ENCODE data around the gene DCLK1. TPM values are rescaled to one million over a fixed set of nuclear protein-coding genes. Genes with fewer than 3 reads are reported as not detected.

Gene DCLK1
- total and polyA plus RNA-seq, 10 of the 15 experiments (the other 5 are each of a cell fraction or from before 2014, with no cell fraction given), result not detected

DNA sequence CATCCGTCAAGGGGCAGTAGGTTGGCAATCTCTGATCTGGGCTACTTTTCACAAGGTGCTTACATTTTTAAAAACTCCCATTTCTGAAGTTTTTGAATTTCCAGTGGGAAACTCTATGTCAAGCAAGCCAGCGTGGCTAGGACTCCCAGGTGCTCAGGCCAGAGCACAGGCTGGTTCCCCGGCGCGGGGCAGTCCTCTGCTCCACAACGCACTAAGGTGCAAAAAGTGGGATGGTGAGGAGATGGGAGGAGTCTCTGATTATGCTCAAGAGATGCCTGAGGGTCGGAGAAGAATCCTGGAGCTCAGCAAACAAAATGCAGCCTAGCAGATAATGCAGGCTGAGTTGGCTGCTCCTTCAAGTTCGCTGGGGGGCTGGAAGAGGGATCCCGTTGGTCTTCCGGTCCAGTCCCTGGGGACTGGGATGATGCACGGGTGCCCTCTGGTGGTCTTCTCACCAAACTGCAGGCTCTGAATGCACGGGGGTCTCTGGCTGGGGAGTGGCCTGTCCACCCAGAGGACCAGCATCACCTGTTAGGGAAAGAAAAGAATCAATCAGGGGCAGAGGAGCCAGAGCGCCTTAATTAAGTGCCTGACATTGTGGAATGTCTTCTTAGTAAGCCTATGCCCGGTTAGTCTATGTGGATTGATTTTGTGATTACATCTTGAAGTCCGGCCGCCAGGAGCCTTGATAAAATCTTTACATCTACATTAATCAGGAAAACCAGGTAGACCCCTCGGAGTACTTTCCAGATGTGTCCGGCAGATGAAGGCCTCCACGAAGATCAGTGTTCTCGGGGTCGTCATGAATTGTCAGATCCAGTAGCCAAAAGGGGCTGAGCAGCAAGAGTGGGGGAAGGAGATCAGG, 410.3 kb downstream of the DCLK1 start:
- no peaks in the 10 kb centered on the region for H3K9me3 ChIP-seq (replicated peaks; ENCODE audit: control insufficient read depth, insufficient read depth, low read length)
- peak overlapping the region; percentile 41; the same call in 1 of the 2 replicates for H3K4me2 ChIP-seq (ENCODE audit: control insufficient read depth, insufficient read depth)
- no peak overlapping the region for H3K27ac ChIP-seq (ENCODE audit: control insufficient read depth, insufficient read depth)
- H3K27me3 ChIP-seq (replicated peaks in 1 of 2; ENCODE audit: control insufficient read depth in 2 of 2, insufficient read depth in 2 of 2, low read length in 1 of 2), result no peaks in the 10 kb centered on the region; a peak in 1 of 4 replicates
- no peak for FAIRE-seq
- DNase-seq (ENCODE audit: low read depth, low spot score), result no peak
- H3K4me3 ChIP-seq, result no peak overlapping the region
- intact Hi-C loops (cut with micrococcal nuclease; ENCODE audit: unreplicated experiment) (loop anchor here (2.0 to 5.0 kb wide), 2 partner anchors 66 to 90 kb away; no protein-coding TSS in a partner anchor), in situ Hi-C loops (cut with MboI) (no loop called here)
- ChIA-PET SMC1A (ENCODE audit: uncharacterized antibody, unreplicated experiment) (no interaction called here), CTCF (interaction anchor here (0.8 to 1.6 kb wide), 3 partner anchors 11 to 48 kb away, joined by 3 to 7 read pairs (median 5); no protein-coding TSS in a partner anchor), RAD21 (ENCODE audit: unreplicated experiment) (no interaction called here), POLR2A (no interaction called here)
- no peaks in the 10 kb centered on the region for H3K79me2 ChIP-seq (ENCODE audit: control insufficient read depth, insufficient read depth, low read length)
- no peaks in the 10 kb centered on the region for H4K20me1 ChIP-seq (ENCODE audit: control insufficient read depth, insufficient read depth)
- no peaks in the 10 kb centered on the region for H3K4me1 ChIP-seq (ENCODE audit: control insufficient read depth, insufficient read depth, low read length)
- 49% methylated on average over 21 of the region's 21 CpGs for WGBS (ENCODE audit: insufficient coverage, insufficient replicate concordance, low lambda C conversion rate, missing lambda C conversion rate)
- no TSS peak for BruUV-seq (replicated peaks)
- no peak overlapping the region for H3K9ac ChIP-seq (ENCODE audit: control insufficient read depth, insufficient read depth, low read length)
- peak overlapping the region; percentile 26; the same call in 1 of the 2 replicates for H2AFZ ChIP-seq (ENCODE audit: control insufficient read depth, low read depth, low read length)
- no peaks in the 10 kb centered on the region for H3K36me3 ChIP-seq (ENCODE audit: control insufficient read depth in 2 of 2, insufficient read depth in 2 of 2, low read length in 1 of 2)
- peak; percentile 76 for ATAC-seq
- TF ChIP-seq STAT3 (IDR thresholded peaks at IDR 0.05; ENCODE audit: low read depth, low read length) (no peak), NKRF (conservative IDR thresholded peaks at IDR 0.05) (no peak), IKZF2 (IDR thresholded peaks at IDR 0.05) (0 out of 4 replicates have a peak, but pooled peaks of 1 of the 2 experiments have one; percentile 13), ASH2L (IDR thresholded peaks at IDR 0.05; ENCODE audit: borderline replicate concordance, low read depth) (no peak), ZNF592 (IDR thresholded peaks at IDR 0.05) (no peak), IKZF1 (conservative IDR thresholded peaks at IDR 0.05) (peak; percentile 45), MXI1 (IDR thresholded peaks at IDR 0.05; ENCODE audit: low read depth, low read length) (no peak), ZNF687 (IDR thresholded peaks at IDR 0.05) (no peak), RB1 (IDR thresholded peaks at IDR 0.05; ENCODE audit: borderline replicate concordance) (0 out of 2 replicates have a peak, but pooled peaks have one; percentile 46), RCOR1 (conservative IDR thresholded peaks at IDR 0.05; ENCODE audit: low read depth, low read length) (no peak), SUZ12 (IDR thresholded peaks at IDR 0.05; ENCODE audit: unreplicated experiment) (no peak), SRF (IDR thresholded peaks at IDR 0.05; ENCODE audit: low read depth in 2 of 2, low read length in 2 of 2) (no peak)
